ENCODE measurements around the gene CLEC11A.
"Not testable (repeated sequence)": the region's sequence is repeated elsewhere in the genome, so short reads cannot be mapped to it uniquely, and the experiment has no call there.

CLEC11A gene

GRCh38 chr19:50761501-50761900 is 38.3 kb downstream of the CLEC11A start:
- not testable (repeated sequence) for DNase-seq (ENCODE audit: low spot score)

GRCh38 chr19:50763521-50763920 is 40.4 kb downstream of the CLEC11A start:
- DNase-seq (ENCODE audit: low spot score) = not testable (repeated sequence)

GRCh38 chr19:50764409-50764808 is 41.2 kb downstream of the CLEC11A start:
- no peak for DNase-seq (ENCODE audit: low spot score)

- not testable (repeated sequence) for DNase-seq (ENCODE audit: low spot score)
These were observed 43.6 kb downstream of the CLEC11A start for GRCh38 chr19:50766746-50767145.

- not testable (repeated sequence) for DNase-seq (ENCODE audit: low spot score)
These were observed 44.1 kb downstream of the CLEC11A start for GRCh38 chr19:50767263-50767662.

GRCh38 chr19:50768277-50768676 is 45.1 kb downstream of the CLEC11A start:
- no peak for DNase-seq (ENCODE audit: low spot score)

GRCh38 chr19:50770164-50770563 is 47.0 kb downstream of the CLEC11A start, which contains the start of gene GPR32:
Gene GPR32, plus strand, starts transcription at chr19:50770464. Its CDS starts 137 bp downstream, at chr19:50770601.
- not testable (repeated sequence) for DNase-seq (ENCODE audit: low spot score)

- DNase-seq (ENCODE audit: low spot score) = no peak
These were observed 47.7 kb downstream of the CLEC11A start for GRCh38 chr19:50770888-50771287.

- DNase-seq (ENCODE audit: low spot score) = no peak
These were observed 49.3 kb downstream of the CLEC11A start for GRCh38 chr19:50772476-50772875.

GRCh38 chr19:50772912-50773311 is 49.7 kb downstream of the CLEC11A start:
- DNase-seq (ENCODE audit: low spot score) = not testable (repeated sequence)

GRCh38 chr19:50773454-50773853 is 50.3 kb downstream of the CLEC11A start:
- DNase-seq (ENCODE audit: low spot score) = not testable (repeated sequence)
